Measurements from ENCODE around the gene SAMD8.
"Not testable (repeated sequence)": the region's sequence is repeated elsewhere in the genome, so short reads cannot be mapped to it uniquely, and the experiment has no call there.

DNA sequence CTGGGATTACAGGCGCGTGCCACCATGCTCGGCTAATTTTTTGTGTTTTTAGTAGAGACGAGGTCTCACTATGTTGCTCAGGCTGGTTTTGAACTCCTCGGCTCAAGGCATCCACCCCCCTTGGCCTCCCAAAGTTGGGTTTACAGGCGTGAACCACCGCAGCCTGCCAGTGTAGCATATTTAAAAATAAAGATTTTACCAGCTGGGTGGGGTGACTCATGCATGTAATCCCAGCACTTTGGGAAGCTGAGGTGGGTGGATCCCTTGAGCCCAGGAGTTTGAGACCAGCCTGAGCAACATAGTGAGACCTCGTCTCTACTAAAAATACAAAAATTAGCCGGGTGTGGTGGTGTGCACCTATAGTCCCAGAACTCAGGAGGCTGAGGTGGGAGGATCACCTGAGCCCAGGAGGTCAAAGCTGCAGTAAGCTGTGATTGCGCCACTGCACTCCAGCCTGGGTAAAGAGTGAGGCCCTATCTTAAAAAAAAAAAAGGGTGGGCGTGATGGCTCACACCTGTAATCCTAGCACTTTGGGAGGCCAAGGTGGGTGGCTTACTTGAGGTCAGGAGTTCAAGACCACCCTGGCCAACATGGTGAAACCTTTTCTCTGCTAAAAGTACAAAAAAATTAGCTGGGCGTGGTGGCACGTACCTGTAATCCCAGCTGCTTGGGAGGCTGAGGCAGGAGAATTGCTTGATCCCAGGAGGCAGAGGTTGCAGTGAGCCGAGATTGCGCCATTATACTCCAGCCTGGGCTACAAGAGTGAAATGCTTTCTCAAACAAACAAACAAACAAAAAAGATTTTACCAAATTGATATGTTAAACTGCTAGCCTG, 5.7 kb downstream of the SAMD8 start:
- TF ChIP-seq, protein P1, sequence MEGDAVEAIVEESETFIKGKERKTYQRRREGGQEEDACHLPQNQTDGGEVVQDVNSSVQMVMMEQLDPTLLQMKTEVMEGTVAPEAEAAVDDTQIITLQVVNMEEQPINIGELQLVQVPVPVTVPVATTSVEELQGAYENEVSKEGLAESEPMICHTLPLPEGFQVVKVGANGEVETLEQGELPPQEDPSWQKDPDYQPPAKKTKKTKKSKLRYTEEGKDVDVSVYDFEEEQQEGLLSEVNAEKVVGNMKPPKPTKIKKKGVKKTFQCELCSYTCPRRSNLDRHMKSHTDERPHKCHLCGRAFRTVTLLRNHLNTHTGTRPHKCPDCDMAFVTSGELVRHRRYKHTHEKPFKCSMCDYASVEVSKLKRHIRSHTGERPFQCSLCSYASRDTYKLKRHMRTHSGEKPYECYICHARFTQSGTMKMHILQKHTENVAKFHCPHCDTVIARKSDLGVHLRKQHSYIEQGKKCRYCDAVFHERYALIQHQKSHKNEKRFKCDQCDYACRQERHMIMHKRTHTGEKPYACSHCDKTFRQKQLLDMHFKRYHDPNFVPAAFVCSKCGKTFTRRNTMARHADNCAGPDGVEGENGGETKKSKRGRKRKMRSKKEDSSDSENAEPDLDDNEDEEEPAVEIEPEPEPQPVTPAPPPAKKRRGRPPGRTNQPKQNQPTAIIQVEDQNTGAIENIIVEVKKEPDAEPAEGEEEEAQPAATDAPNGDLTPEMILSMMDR (IDR thresholded peaks at IDR 0.05), result not testable (repeated sequence)
- TF ChIP-seq POLR2A (IDR thresholded peaks at IDR 0.05), result not testable (repeated sequence)

Data from heart left ventricle (tissue), 13 donors.